Activated CD8-positive, alpha-beta memory T cell treated with anti-CD3 and anti-CD28 coated beads for 36 hours (primary cell): Measurements from ENCODE around the gene MTREX. TPM values are rescaled to one million over a fixed set of nuclear protein-coding genes. Genes with fewer than 3 reads are reported as not detected.

Experiments used
- CTCF ChIA-PET: fragments of 350-600 bp; sonication (Branson Sonifier 250); formaldehyde crosslinking; loops from one replicate; lab custom pipeline; 2021; ENCODE audit warnings: antibody characterized with exemption; lab: Charles Lee
- POLR2A ChIA-PET: fragments of 350-600 bp; sonication (Branson Sonifier 250); formaldehyde crosslinking; loops from one replicate; lab custom pipeline; 2021; ENCODE audit warnings: antibody characterized with exemption; lab: Charles Lee
- total RNA-seq, 2 experiments: library from RNA; stranded (reverse); gene quantifications; one replicate each; pipeline ENCODE4 v1.2.3, GENCODE V29; 2021

MTREX gene
- total RNA-seq, 2 experiments from 2014 or later: 108 to 118 TPM

GRCh38 chr5:55446640-55447351, 139.0 kb downstream of the MTREX start:
- POLR2A ChIA-PET: no interaction called here
- CTCF ChIA-PET: no interaction called here

GRCh38 chr5:55450050-55450765, 142.4 kb downstream of the MTREX start:
- POLR2A ChIA-PET: no interaction called here
- CTCF ChIA-PET: interaction anchor here (0.5 kb wide), 1 partner anchor 169 kb away, joined by 3 read pairs; no protein-coding TSS in a partner anchor

GRCh38 chr5:55451976-55452375, 144.2 kb downstream of the MTREX start:
- CTCF ChIA-PET: no interaction called here
- POLR2A ChIA-PET: no interaction called here

GRCh38 chr5:55453211-55453610, 145.4 kb downstream of the MTREX start:
- CTCF ChIA-PET: no interaction called here
- POLR2A ChIA-PET: no interaction called here

DNA sequence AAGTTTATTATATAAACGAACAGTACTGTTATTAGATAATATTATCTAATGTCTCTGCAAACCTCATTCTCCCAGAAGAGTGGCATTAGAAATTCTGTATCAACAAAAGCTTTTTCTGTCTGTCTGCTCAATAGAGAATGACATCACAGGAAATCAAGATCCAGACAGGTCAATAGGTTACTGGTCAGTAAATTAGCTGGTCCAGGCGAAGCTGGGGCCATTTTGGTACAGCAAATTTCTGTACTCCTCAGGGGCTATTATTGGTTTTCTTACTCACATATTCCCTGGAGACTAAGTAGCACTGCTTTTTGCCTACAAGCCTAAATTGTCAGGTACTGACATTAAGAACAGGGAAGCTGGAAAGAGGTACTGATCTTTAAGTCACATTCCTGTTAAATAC, 146.5 kb downstream of the MTREX start:
- CTCF ChIA-PET: no interaction called here

GRCh38 chr5:55456216-55456895, 148.6 kb downstream of the MTREX start:
- CTCF ChIA-PET: no interaction called here

More for the DNA sequence above, 146.5 kb downstream of the MTREX start:
- POLR2A ChIA-PET: no interaction called here

DNA sequence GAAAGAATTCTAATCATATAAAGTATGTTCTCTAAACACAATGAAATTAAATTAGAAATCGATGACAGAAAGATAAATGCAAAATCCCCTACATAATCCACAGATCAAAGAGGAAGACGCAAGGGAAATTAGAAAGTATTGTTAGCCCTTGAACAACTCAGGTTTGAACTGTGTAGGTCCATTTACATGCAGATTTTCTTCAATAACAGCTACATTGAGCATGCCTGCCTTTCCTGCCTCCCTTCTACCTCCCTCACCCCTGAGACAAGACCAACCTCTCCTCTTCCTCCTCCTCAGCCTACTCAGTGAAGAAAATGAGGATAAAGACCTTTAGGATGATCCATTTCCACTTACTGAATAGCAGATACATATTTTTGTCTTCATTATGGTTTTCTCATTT, 151.8 kb downstream of the MTREX start:
- POLR2A ChIA-PET: no interaction called here
- CTCF ChIA-PET: no interaction called here

More at GRCh38 chr5:55456216-55456895, 148.6 kb downstream of the MTREX start:
- POLR2A ChIA-PET: no interaction called here

- CTCF ChIA-PET: no interaction called here
- POLR2A ChIA-PET: no interaction called here
Observed at GRCh38 chr5:55463613-55464012, 155.8 kb downstream of the MTREX start.

DNA sequence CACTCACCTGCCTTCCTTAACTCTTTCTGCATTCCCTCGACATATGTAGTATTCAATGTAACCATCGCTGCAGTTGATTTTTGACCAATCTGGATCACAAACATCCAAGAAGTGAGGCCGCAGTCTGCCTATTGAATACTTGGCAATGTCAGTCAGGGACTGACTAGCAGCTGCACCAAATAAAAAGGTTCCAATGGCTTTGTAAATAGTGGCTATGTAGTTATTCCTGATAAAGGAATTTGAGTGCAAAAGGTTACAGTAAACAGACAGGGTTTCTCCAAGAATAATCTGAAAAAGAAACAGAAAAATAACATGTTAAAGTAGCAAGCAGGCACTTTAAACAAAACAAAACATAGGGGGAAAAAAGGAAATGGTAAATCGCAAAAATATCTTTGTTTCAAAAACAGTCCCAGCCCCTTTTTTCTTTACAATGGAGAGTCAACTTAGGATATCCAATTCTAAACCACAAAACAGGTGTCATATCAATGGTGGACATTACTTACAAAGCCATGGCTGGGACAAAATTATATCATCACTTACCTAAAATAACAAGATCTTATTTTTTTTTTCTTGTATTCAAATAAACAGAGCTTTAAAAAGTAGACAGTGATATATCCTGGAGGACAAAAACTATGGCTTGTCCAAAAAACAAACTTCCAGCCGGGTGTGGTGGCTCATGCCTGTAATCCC, 160.2 kb downstream of the MTREX start:
- ChIA-PET CTCF (no interaction called here), POLR2A (interaction anchor here (0.5 kb wide), 1 partner anchor 9 kb away, joined by 3 read pairs; no protein-coding TSS in a partner anchor)

GRCh38 chr5:55469839-55470238, 162.1 kb downstream of the MTREX start:
- POLR2A ChIA-PET: no interaction called here
- CTCF ChIA-PET: no interaction called here

- CTCF ChIA-PET: no interaction called here
- POLR2A ChIA-PET: no interaction called here
Observed at GRCh38 chr5:55470282-55470681, 162.5 kb downstream of the MTREX start.

- CTCF ChIA-PET: interaction anchor here (0.7 kb wide), 1 partner anchor 1090 kb away, joined by 3 read pairs; no protein-coding TSS in a partner anchor
Observed at GRCh38 chr5:55471468-55471867, 163.7 kb downstream of the MTREX start.

GRCh38 chr5:55472642-55473041, 164.9 kb downstream of the MTREX start:
- ChIA-PET CTCF (no interaction called here), POLR2A (no interaction called here)

More at GRCh38 chr5:55471468-55471867, 163.7 kb downstream of the MTREX start:
- POLR2A ChIA-PET: no interaction called here

Other genes starting within 250 kb of the MTREX start
- 10 to 100 TPM; 18.3 TPM for gene GZMA, start 205.3 kb upstream of the MTREX start, total RNA-seq
- gene GPX8, start 147.8 kb upstream of the MTREX start, total RNA-seq: not detected
- gene CDC20B, start 134.8 kb upstream of the MTREX start, total RNA-seq: under 1 TPM; 0.08 to 0.21 TPM
- gene MCIDAS, start 80.7 kb upstream of the MTREX start, total RNA-seq: under 1 TPM; 0.08 to 0.11 TPM
- under 1 TPM; 0.13 to 0.19 TPM for gene CCNO, start 74.4 kb upstream of the MTREX start, total RNA-seq
- 10 to 100 TPM; 18.7 to 19.6 TPM for gene DHX29, start 295 bp upstream of the MTREX start, total RNA-seq
- gene PLPP1, start 227.0 kb downstream of the MTREX start, total RNA-seq: 10 to 100 TPM; 17.4 to 18.3 TPM